GM23338 (cell line): ENCODE results near the gene CEBPE. TPM values are rescaled to one million over a fixed set of nuclear protein-coding genes. Genes with fewer than 3 reads are reported as not detected.

Experiments used
- ATAC-seq: fragments of 200-7000 bp; cut with Tn5 transposase; 3 replicates; pipeline ENCODE4 v1.9.1; 2020
- DNase-seq: peaks from one replicate; pipeline ENCODE4 v3.0.0-alpha.2; 2015; ENCODE audit warnings: low spot score
- H2AFZ ChIP-seq: fragments of 200-600 bp; sonication (generic); 2 replicates; pipeline ENCODE4 v1.8.0; 2016; ENCODE audit warnings: antibody characterized with exemption, mild to moderate bottlenecking, moderate library complexity
- H3F3A ChIP-seq: fragments of 200-600 bp; sonication (generic); replicated peaks from 2 replicates; pipeline ENCODE4 v1.8.0; 2017; ENCODE audit warnings: antibody characterized with exemption, mixed run types, low read depth
- H3K27ac ChIP-seq: fragments of 200-600 bp; sonication (generic); 2 replicates; pipeline ENCODE4 v1.6.1; 2016; ENCODE audit warnings: low read depth
- H3K27me3 ChIP-seq: fragments of 200-600 bp; sonication (generic); 2 replicates; pipeline ENCODE4 v1.8.0; 2016; ENCODE audit warnings: mild to moderate bottlenecking, mixed run types, moderate library complexity; ENCODE audit not compliant: insufficient read depth
- H3K36me3 ChIP-seq: fragments of 200-600 bp; sonication (generic); 2 replicates; pipeline ENCODE4 v1.8.0; 2016; ENCODE audit warnings: mild to moderate bottlenecking; ENCODE audit not compliant: insufficient read depth
- H3K4me1 ChIP-seq: fragments of 200-600 bp; sonication (generic); 2 replicates; pipeline ENCODE4 v1.8.0; 2016; ENCODE audit warnings: mild to moderate bottlenecking, moderate library complexity; ENCODE audit not compliant: insufficient read depth
- H3K4me2 ChIP-seq: fragments of 200-600 bp; sonication (generic); 2 replicates; pipeline ENCODE4 v1.7.1; 2017; ENCODE audit warnings: mixed run types
- H3K4me3 ChIP-seq: fragments of 200-600 bp; sonication (generic); 2 replicates; pipeline ENCODE4 v1.6.1; 2016; ENCODE audit warnings: mixed run types
- H3K79me2 ChIP-seq: fragments of 200-600 bp; sonication (generic); replicated peaks from 2 replicates; pipeline ENCODE4 v1.8.0; 2017; ENCODE audit warnings: mild to moderate bottlenecking; ENCODE audit not compliant: insufficient read depth
- H3K9me2 ChIP-seq: fragments of 200-600 bp; sonication (generic); 2 replicates; pipeline ENCODE4 v1.8.0; 2017; ENCODE audit not compliant: insufficient read depth
- H4K20me1 ChIP-seq: fragments of 200-600 bp; sonication (generic); replicated peaks from 2 replicates; pipeline ENCODE4 v1.8.0; 2017; ENCODE audit warnings: mild to moderate bottlenecking; ENCODE audit not compliant: insufficient read depth
- H3K27ac Mint-ChIP-seq: 2 replicates; pipeline ENCODE4 v1.8.0; 2020; ENCODE audit warnings: inconsistent platforms, mild to moderate bottlenecking, moderate library complexity, mixed read lengths
- H3K27me3 Mint-ChIP-seq: 3 replicates; pipeline ENCODE4 v1.8.0; 2022; ENCODE audit warnings: low read depth, mild to moderate bottlenecking, moderate library complexity, mixed read lengths, inconsistent platforms; ENCODE audit not compliant: insufficient read depth, poor library complexity
- H3K36me3 Mint-ChIP-seq: 3 replicates; pipeline ENCODE4 v1.8.0; 2021; ENCODE audit warnings: low read depth, mild to moderate bottlenecking, inconsistent platforms, moderate library complexity, mixed read lengths
- H3K4me1 Mint-ChIP-seq: 3 replicates; pipeline ENCODE4 v1.8.0; 2020; ENCODE audit warnings: mild to moderate bottlenecking, inconsistent platforms, mixed read lengths
- H3K4me3 Mint-ChIP-seq: 3 replicates; pipeline ENCODE4 v1.8.0; 2021; ENCODE audit warnings: moderate library complexity, mild to moderate bottlenecking, inconsistent platforms, mixed read lengths
- H3K9me3 Mint-ChIP-seq: 3 replicates; pipeline ENCODE4 v1.8.0; 2020; ENCODE audit warnings: moderate library complexity, mild to moderate bottlenecking, inconsistent platforms, mixed read lengths
- CTCF ChIP-seq, 2 experiments: fragments of 200-600 bp in 1 of 2; sonication (generic) in 1 of 2; conservative IDR thresholded peaks; 2 replicates each; pipeline versions ENCODE4 v1.5.1 to v1.6.1; 2016 to 2017; ENCODE audit warnings: antibody characterized with exemption in 2 of 2, low read depth in 2 of 2, mild to moderate bottlenecking in 2 of 2, moderate library complexity in 1 of 2
- ETS1 ChIP-seq: IDR thresholded peaks from 2 replicates; pipeline ENCODE4 v1.6.1; 2016; ENCODE audit warnings: antibody characterized with exemption
- EZH2 ChIP-seq: fragments of 200-600 bp; sonication (generic); IDR thresholded peaks from one replicate; pipeline ENCODE4 v1.8.0; 2017; ENCODE audit warnings: antibody characterized with exemption, mild to moderate bottlenecking, low read depth; ENCODE audit not compliant: unreplicated experiment
- JUNB ChIP-seq: IDR thresholded peaks from one replicate; pipeline ENCODE4 v1.6.1; 2016; ENCODE audit warnings: antibody characterized with exemption; ENCODE audit not compliant: unreplicated experiment
- POLR2AphosphoS5 ChIP-seq: IDR thresholded peaks from 2 replicates; pipeline ENCODE4 v1.6.1; 2016; ENCODE audit warnings: antibody characterized with exemption, low read depth
- REST ChIP-seq: IDR thresholded peaks from one replicate; pipeline ENCODE4 v1.6.1; 2018; ENCODE audit warnings: antibody characterized with exemption; ENCODE audit not compliant: unreplicated experiment
- STAT1 ChIP-seq: IDR thresholded peaks from one replicate; pipeline ENCODE4 v1.6.1; 2016; ENCODE audit warnings: antibody characterized with exemption; ENCODE audit not compliant: unreplicated experiment
- ZNF114 ChIP-seq: fragments of 250-450 bp; sonication (Bioruptor Pico); IDR thresholded peaks from 2 replicates; pipeline ENCODE4 v1.5.0; 2020; ENCODE audit warnings: mild to moderate bottlenecking, moderate library complexity
- ZNF462 ChIP-seq: fragments of 250-450 bp; sonication (Bioruptor Pico); IDR thresholded peaks from 2 replicates; pipeline ENCODE4 v1.5.0; 2020; ENCODE audit warnings: mild to moderate bottlenecking, moderate library complexity
- polyA plus RNA-seq: library from polyadenylated mRNA; unstranded; fragments of >200 nt; fragmentation: Nextera tagmentation; extraction: Ambion mirVana; gene quantifications from 2 replicates; pipeline ENCODE4 v1.2.1, GENCODE V29; 2016
- total RNA-seq: library from RNA; depleted of rRNA; stranded (reverse); fragments of >200 nt; shearing (Covaris generic); gene quantifications from 2 replicates; pipeline ENCODE4 v1.2.3, GENCODE V29; 2014

Gene CEBPE
- total and polyA plus RNA-seq, 2 experiments from 2014 or later: not detected

DNA sequence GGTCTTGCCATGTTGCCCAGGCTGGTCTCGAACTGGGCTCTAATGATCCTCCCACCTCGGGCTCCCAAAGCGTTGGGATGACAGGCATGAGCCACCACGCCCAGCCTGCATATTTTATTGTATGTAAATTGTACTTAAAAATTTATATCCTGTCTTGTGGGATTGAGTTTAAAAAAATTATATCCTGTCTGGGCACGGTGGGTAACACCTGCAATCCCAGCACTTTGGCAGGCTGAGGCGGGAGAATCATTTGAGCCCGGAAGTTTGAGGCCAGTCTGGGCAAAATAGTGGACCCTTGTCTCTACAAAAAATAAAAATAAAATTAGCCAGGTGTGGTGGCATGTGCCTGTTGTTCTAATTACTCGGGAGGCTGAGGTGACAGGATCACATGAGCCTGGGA is 13.9 kb upstream of the CEBPE start (continued):
- TF ChIP-seq CTCF (conservative IDR thresholded peaks at IDR 0.05; ENCODE audit: low read depth in 2 of 2): no peak
- no peak for TF ChIP-seq POLR2AphosphoS5
- no peak for TF ChIP-seq EZH2

DNA sequence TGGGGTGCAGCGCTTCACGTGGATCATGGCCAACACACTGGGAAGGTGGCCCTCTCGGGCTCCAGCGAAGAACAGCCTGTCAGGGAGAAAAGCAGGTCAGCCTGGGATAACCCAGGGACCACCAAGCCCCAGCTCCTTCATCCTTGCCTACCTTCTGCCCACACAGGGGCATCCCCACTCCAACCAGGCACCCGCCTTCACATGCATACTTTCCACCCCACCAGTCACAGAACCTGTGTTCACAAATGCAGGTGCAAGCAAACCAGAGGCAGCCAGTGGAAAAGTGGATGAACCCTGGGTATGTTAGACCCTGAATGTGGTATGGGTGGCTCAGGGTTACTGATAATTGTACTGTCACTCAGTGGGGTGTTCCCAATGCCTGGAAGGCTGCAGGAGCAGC is 12.4 kb upstream of the CEBPE start:
- Histone ChIP-seq H4K20me1 (no peaks in the 10 kb centered on the region; the same call in 1 of the 2 replicates), H3K27ac (no peak overlapping the region), H3K4me3 (no peak overlapping the region), H3K4me1 (no peaks in the 10 kb centered on the region), H3K4me2 (no peak overlapping the region), H3F3A (no peaks in the 10 kb centered on the region), H3K9me2 (no peaks in the 10 kb centered on the region), H3K79me2 (no peaks in the 10 kb centered on the region), H3K27me3 (no peaks in the 10 kb centered on the region), H3K36me3 (peaks cover 9% of the 10 kb centered on the region), H2AFZ (no peak overlapping the region)
- H3K27me3 Mint-ChIP-seq: no peaks in the 10 kb centered on the region
- no peak for DNase-seq
- H3K4me1 Mint-ChIP-seq: no peaks in the 10 kb centered on the region
- no peak overlapping the region for H3K4me3 Mint-ChIP-seq
- H3K27ac Mint-ChIP-seq: no peak overlapping the region
- no peaks in the 10 kb centered on the region for H3K9me3 Mint-ChIP-seq
- TF ChIP-seq CTCF (conservative IDR thresholded peaks at IDR 0.05; ENCODE audit: low read depth in 2 of 2): no peak
- no peak for TF ChIP-seq STAT1
- no peak for TF ChIP-seq ZNF114 (CRISPR knock-in tag)
- no peak for TF ChIP-seq JUNB
- no peak for TF ChIP-seq REST
- no peak for TF ChIP-seq ZNF462
- no peak for TF ChIP-seq POLR2AphosphoS5
- no peak for TF ChIP-seq ETS1
- peaks cover 58% of the 10 kb centered on the region for H3K36me3 Mint-ChIP-seq
- no peak for ATAC-seq
